Choroid plexus epithelial cell (primary cell): ENCODE results near the gene PDE8A.

Source experiments
- DNase-seq: peaks from one replicate; pipeline ENCODE4 v3.0.0-alpha.2; 2010; ENCODE audit warnings: low read depth
- H3K4me3 ChIP-seq: 2 replicates; pipeline ENCODE4 v1.5.1; 2011; ENCODE audit warnings: low read depth, mild to moderate bottlenecking, control low read depth, low read length, moderate library complexity
- CTCF ChIP-seq: conservative IDR thresholded peaks from 2 replicates; pipeline ENCODE4 v1.5.1; 2011; ENCODE audit warnings: low read depth, mild to moderate bottlenecking, control low read depth, inconsistent platforms, low read length, moderate library complexity

Gene PDE8A

GRCh38 chr15:85044251-85044853 is 62.7 kb downstream of the PDE8A start:
- peak; percentile 92 for DNase-seq
- TF ChIP-seq CTCF: peak; percentile 83

GRCh38 chr15:85044894-85045293 is 63.2 kb downstream of the PDE8A start:
- no peak for DNase-seq
- no peak overlapping the region for H3K4me3 ChIP-seq
- TF ChIP-seq CTCF: no peak

More at GRCh38 chr15:85044251-85044853, 62.7 kb downstream of the PDE8A start:
- H3K4me3 ChIP-seq: no peak overlapping the region

GRCh38 chr15:85045615-85046014 is 64.0 kb downstream of the PDE8A start:
- H3K4me3 ChIP-seq: no peak overlapping the region
- no peak for DNase-seq
- no peak for TF ChIP-seq CTCF

- no peak for TF ChIP-seq CTCF
- peak overlapping the region; percentile 3 for H3K4me3 ChIP-seq
- DNase-seq: peak; percentile 99
These were observed 65.8 kb downstream of the PDE8A start for GRCh38 chr15:85047271-85047948.

GRCh38 chr15:85048430-85048829 is 66.8 kb downstream of the PDE8A start:
- TF ChIP-seq CTCF: no peak
- no peak overlapping the region for H3K4me3 ChIP-seq
- peak; percentile 67 for DNase-seq

GRCh38 chr15:85049805-85050204 is 68.1 kb downstream of the PDE8A start:
- TF ChIP-seq CTCF: no peak

GRCh38 chr15:85059734-85060133 is 78.1 kb downstream of the PDE8A start:
- TF ChIP-seq CTCF: no peak
- DNase-seq: no peak

More at GRCh38 chr15:85049805-85050204, 68.1 kb downstream of the PDE8A start:
- DNase-seq: no peak
- H3K4me3 ChIP-seq: no peak overlapping the region

More at GRCh38 chr15:85059734-85060133, 78.1 kb downstream of the PDE8A start:
- H3K4me3 ChIP-seq: no peak overlapping the region
